ENCODE results near the gene LHFPL6. TPM values are rescaled to one million over a fixed set of nuclear protein-coding genes. Genes with fewer than 3 reads are reported as not detected.

The LHFPL6 gene
- total RNA-seq, 1 donor from 2014 or later = 38.5 TPM

DNA sequence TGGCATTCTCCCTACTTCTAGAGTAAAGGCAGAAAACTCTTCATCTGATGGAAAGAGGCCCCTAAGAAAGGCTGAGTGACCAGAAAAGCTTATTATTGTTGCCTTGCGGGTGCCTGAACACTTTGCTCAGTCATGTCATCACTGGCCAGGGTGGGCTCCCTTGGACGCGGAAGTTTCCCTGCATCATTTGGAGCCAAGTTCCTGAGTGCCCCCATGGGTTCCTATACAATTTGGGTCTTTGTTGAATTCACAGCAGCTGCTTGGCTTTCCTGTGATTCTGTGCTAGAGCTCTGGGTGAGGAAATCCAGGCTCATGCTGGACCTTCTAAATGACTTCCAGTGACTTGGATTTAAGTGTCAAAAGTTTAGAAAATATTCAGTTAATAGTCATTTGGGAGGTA is 232.9 kb downstream of the LHFPL6 start:
- peaks cover 4% of the 10 kb centered on the region for H3K4me1 Mint-ChIP-seq (ENCODE audit: unreplicated experiment)
- no peaks in the 10 kb centered on the region for H3K9me3 Mint-ChIP-seq (ENCODE audit: unreplicated experiment)
- H3K27ac Mint-ChIP-seq (ENCODE audit: unreplicated experiment) = no peak overlapping the region
- no peaks in the 10 kb centered on the region for H3K36me3 Mint-ChIP-seq (ENCODE audit: low read depth, unreplicated experiment)
- no peak for TF ChIP-seq CTCF (IDR thresholded peaks at IDR 0.05; ENCODE audit: unreplicated experiment)
- peaks cover 1% of the 10 kb centered on the region for H3K27me3 Mint-ChIP-seq (ENCODE audit: unreplicated experiment)
- no peak for DNase-seq (ENCODE audit: low spot score)
- no peak overlapping the region for H3K4me3 Mint-ChIP-seq (ENCODE audit: unreplicated experiment)

DNA sequence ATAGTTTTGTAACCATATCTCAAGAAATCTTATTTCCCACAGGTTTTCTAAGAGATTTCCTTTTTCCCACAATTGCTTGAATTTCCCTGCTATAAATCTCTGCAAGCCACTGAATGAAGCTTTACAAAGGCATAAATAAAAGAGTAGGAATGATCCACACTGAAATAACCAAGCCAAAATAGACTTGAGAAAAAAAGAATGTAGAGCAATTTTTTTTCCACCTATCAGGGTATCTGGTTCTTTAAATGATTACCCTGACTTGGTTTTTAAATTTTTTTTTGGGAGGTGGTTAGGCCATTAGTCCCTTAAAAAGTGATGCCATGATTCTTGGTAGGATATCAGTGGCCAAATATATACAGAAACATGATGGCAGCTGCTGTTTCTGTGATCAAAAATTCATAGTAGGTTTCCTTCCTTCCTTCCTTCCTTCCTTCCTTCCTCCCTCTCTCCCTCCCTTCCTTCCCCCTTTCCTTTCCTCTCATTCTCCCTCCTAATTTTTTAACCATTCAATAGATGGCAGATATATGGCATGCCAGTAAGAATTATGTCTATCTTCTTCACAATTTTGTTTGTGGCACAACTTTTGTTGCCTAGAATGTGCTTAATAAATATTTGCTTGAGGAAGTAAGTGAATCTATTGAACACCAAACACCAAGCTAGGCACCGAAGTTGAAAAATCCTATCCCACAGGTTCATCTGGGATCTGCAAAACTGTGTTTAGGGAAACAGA is 233.7 kb downstream of the LHFPL6 start:
- H3K9me3 Mint-ChIP-seq (ENCODE audit: unreplicated experiment) = no peaks in the 10 kb centered on the region
- H3K27ac Mint-ChIP-seq (ENCODE audit: unreplicated experiment) = no peak overlapping the region
- H3K27me3 Mint-ChIP-seq (ENCODE audit: unreplicated experiment) = peaks cover 1% of the 10 kb centered on the region
- H3K4me1 Mint-ChIP-seq (ENCODE audit: unreplicated experiment) = peaks cover 7% of the 10 kb centered on the region
- H3K36me3 Mint-ChIP-seq (ENCODE audit: low read depth, unreplicated experiment) = no peaks in the 10 kb centered on the region
- no peak for TF ChIP-seq CTCF (IDR thresholded peaks at IDR 0.05; ENCODE audit: unreplicated experiment)
- no peak overlapping the region for H3K4me3 Mint-ChIP-seq (ENCODE audit: unreplicated experiment)
- DNase-seq (ENCODE audit: low spot score) = no peak

- Mint-ChIP-seq H3K4me3 (ENCODE audit: unreplicated experiment) (no peak overlapping the region), H3K27ac (ENCODE audit: unreplicated experiment) (no peak overlapping the region), H3K36me3 (ENCODE audit: low read depth, unreplicated experiment) (no peaks in the 10 kb centered on the region), H3K4me1 (ENCODE audit: unreplicated experiment) (peaks cover 19% of the 10 kb centered on the region), H3K9me3 (ENCODE audit: unreplicated experiment) (no peaks in the 10 kb centered on the region), H3K27me3 (ENCODE audit: unreplicated experiment) (peaks cover 1% of the 10 kb centered on the region)
- no peak for TF ChIP-seq CTCF (IDR thresholded peaks at IDR 0.05; ENCODE audit: unreplicated experiment)
- DNase-seq (ENCODE audit: low spot score) = no peak
Measured at GRCh38 chr13:39365879-39366278, 237.1 kb downstream of the LHFPL6 start.

GRCh38 chr13:39364947-39365468 is 238.0 kb downstream of the LHFPL6 start:
- Mint-ChIP-seq H3K27me3 (ENCODE audit: unreplicated experiment) (peaks cover 1% of the 10 kb centered on the region), H3K9me3 (ENCODE audit: unreplicated experiment) (no peaks in the 10 kb centered on the region), H3K4me3 (ENCODE audit: unreplicated experiment) (no peak overlapping the region), H3K36me3 (ENCODE audit: low read depth, unreplicated experiment) (no peaks in the 10 kb centered on the region), H3K27ac (ENCODE audit: unreplicated experiment) (no peak overlapping the region), H3K4me1 (ENCODE audit: unreplicated experiment) (peaks cover 19% of the 10 kb centered on the region)
- TF ChIP-seq CTCF (IDR thresholded peaks at IDR 0.05; ENCODE audit: unreplicated experiment) = no peak
- DNase-seq (ENCODE audit: low spot score) = no peak

DNA sequence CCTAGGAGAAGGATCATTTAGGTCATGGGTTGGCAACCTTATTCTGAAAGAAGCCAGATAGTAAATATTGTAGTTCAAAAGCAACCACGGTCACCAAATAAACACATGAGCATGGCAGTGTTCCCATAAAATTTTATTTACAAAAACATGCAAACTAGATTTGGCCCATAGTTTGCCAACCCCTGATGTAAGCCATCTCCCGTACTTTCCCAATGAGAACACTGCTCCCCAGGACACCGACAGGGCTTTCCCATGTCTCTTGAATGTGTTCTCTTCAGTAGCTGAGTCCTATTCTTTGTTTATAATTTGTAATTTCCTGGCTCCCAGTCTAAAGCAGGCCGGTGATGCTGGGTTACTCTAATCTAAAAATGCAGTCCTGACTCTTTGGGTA is 239.6 kb downstream of the LHFPL6 start:
- Mint-ChIP-seq H3K27me3 (ENCODE audit: unreplicated experiment) (peaks cover 1% of the 10 kb centered on the region), H3K4me1 (ENCODE audit: unreplicated experiment) (peaks cover 19% of the 10 kb centered on the region), H3K27ac (ENCODE audit: unreplicated experiment) (no peak overlapping the region), H3K36me3 (ENCODE audit: low read depth, unreplicated experiment) (no peaks in the 10 kb centered on the region), H3K9me3 (ENCODE audit: unreplicated experiment) (no peaks in the 10 kb centered on the region), H3K4me3 (ENCODE audit: unreplicated experiment) (no peak overlapping the region)
- TF ChIP-seq CTCF (IDR thresholded peaks at IDR 0.05; ENCODE audit: unreplicated experiment) = no peak
- DNase-seq (ENCODE audit: low spot score) = no peak
